NCI-H510A treated with DMSO at 0.1 percent for 48 hours (cell line): ENCODE data around the gene CELSR3.
A peak's percentile ranks its signal among the peaks of the same experiment; 100 is the strongest.

ENCODE experiments used
- DNase-seq: peaks from one replicate; lab custom pipeline; 2025; lab: John Stamatoyannopoulos, UW

Gene CELSR3

GRCh38 chr3:48656841-48657281 is 5.8 kb downstream of the CELSR3 start:
- no peak for DNase-seq

DNA sequence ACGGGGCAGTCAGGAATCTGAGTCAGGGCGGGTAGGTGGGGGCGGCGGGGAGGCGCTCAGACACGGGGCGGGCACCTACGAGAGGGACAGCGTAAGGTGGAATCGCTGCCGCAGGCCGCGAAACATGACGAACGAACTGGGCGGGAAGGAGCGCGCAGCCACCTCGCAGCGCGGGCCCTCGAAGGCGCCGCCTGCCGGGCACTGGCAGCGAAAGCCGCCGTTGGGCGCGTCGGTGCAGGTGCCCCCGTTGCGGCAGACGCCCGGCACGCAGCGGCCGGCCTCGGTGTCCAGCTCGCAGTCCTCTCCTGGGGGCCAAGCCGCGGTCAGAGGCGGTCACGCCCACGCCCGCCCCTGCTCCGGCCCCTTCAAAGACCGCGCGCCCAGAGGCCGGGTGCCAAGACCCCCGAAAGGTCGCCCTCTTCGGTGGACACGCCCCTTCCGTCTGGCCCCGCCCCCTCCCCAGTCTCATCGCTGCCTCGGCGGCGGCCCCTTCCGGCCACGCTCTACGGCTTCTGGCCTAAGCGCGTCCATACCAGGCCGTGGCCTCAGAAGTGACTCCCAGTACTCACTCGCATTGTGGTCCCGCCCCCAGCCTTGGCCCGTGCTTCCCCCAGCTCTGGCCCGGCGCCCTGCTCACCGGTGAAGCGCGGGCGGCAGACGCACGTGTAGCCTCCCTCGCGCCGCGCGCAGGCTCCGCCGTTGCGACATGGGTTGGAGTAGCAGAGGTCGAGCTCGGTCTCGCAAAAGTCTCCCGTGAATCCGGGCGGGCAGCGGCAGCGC is 6.4 kb downstream of the CELSR3 start:
- no peak for DNase-seq

DNA sequence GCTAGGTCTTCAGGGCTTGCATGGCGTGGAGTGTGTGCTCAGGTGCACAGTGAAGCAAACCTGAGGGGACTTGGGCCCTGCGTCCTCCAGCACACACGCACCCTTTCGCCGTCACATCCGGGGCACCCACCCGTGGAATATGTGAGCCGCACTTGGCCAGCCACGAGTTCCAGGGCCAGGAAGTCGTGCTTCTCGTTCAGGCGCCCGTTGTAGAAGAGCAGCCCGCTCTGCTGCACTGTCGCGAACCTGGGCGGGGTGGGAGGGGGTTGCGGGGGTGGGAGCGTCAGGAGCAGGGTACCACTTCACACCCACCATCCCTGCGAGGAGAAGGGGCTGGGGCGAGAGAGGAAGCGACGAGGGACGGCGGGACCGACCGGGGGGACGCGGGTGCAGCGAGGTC is 7.1 kb downstream of the CELSR3 start:
- no peak for DNase-seq

DNA sequence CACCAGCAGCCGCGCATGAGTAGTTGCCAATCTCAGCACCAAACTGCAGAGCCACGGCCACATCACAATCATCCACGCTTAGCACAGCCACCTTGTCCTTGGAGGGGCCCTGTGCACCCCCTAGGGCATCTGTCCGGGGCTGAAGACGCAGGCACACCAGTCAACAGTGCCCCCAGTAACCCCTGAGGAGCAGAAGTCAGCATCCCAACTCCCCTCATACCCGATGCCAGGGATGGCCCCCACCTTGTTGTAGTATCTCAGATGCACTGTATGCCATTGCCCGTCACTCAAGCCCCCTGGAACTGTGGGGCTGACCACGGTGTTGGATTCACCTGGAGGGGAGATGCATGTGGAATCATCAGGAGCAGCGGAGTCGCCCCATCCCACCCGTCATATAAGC is 7.6 kb downstream of the CELSR3 start:
- DNase-seq: no peak

DNA sequence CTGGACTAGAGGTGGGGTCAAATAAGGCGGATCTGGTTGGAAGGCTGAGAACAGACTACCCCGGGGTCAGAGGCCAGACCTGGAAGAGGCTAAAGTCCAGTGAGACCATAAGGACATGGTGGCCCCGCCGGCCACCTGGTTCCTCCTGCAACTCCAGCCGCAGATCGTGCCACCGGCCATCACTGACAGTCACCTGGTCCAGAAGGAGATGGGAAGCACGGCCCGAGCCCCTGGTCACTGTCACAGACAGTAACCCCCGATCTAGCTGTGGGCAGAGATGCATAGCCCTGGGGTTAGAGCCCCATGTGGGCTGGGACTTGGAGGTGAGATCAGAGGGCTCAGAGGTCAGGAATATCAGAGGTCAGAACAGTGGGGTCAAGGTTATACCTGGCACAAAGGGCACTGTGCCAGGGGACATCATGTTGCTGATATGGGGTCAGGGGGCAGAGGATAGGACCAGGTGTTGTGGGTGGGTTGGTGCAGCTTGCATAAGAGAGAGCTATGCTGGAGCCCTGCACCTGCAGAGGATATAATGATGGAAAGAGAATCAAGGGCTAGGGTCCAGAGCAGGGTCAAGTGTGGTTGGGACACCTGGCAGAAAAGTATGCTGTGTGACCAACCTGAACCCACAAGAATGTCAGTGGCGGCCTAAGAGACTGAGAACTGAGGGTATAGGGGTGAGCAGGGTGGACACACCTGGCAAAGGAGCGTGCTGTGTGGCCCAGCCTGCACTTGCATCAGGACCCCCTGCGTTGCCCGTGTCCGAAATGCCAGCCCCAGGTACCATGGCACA is 9.6 kb downstream of the CELSR3 start:
- no peak for DNase-seq

GRCh38 chr3:48651771-48652170 is 10.9 kb downstream of the CELSR3 start:
- no peak for DNase-seq

- DNase-seq: no peak
These were observed 12.0 kb downstream of the CELSR3 start for GRCh38 chr3:48650723-48651122.

DNA sequence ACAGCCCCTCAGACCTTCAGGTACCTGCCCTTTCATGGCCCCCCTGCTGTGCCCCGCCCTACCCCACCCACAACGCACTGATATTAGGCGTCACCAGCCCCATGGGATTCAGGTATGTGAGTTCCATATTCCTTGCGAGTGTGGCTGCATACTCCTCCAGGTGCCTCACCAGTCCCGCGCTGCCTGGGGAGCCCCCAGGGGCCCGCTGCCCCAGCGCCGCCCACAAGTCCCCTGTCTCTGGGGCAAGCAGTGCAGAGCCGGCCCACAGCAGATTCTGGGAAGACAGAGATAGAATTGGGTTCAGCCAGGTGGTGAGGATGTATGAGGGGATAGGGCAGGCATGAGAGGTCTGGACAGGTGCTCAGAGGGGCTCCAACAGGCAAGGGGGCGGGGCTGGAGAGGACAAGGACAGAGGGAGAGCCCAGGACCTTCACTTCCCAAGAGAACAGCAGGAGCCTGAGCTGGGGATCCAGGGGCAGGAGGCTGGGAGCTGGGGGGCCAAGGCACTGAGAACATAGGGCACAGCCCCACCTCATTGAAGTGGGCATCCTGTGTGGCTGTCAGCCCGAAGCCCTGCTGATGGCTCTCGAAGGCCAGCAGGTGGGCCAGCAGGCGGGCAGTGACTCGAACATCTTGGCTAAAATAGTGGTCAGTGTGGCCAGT is 14.4 kb downstream of the CELSR3 start:
- DNase-seq: no peak

- DNase-seq: no peak
These were observed 15.0 kb downstream of the CELSR3 start for GRCh38 chr3:48647714-48648113.

- no peak for DNase-seq
These were observed 17.6 kb downstream of the CELSR3 start for GRCh38 chr3:48644898-48645760.

GRCh38 chr3:48642605-48643004 is 20.1 kb downstream of the CELSR3 start:
- no peak for DNase-seq

DNA sequence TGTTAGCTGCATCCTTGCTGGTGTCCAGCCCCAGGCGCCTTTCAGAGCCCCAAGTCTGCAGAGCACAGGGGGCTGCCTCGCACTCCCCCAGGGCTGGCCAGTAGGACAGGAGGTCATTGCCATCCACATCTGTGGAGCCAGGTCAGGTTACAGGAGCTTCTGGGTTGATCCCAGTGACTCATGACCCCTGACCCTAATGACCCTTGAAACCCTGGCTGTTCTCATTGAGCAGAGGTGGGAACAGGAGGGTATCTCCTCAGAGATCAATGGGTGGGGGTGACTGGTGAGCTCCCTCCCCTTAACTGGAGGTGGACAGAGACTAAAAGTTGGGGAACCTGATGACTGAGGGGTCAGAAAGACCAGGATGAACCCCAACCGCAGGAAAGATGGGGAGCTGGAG is 21.3 kb downstream of the CELSR3 start:
- no peak for DNase-seq

DNA sequence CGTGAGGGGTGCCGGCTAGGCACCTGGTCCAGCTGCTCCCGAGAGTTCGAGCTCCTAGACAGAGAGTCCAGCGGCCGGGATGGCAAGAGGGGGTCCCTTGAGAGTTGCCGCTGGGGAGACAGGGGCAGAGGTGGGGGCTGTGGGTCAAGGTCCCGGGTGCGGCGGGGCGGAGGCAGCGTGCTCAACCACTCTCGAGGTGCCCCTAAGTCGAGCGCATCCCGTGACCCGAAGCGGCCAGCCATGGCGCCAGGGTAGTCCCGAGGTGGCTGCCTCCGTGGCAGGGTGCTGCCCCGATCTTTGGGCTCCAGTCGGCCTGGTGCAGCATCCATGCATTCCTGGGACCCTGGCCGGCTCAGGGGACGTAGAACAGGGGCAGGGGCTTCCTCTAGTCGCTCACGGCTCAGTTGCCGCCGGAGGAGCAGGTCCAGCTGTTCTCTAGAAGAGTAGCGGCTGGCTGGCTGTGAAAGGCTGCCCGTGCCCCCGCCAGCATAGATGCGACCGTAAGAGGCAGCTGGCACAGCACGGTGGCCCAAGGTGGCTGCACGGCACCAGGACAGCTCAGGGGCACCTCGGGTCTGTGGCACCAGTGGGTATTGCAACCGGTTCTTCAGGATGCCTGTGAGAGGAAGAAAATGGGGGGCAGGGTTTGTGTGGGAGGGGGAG is 22.6 kb downstream of the CELSR3 start:
- no peak for DNase-seq

DNA sequence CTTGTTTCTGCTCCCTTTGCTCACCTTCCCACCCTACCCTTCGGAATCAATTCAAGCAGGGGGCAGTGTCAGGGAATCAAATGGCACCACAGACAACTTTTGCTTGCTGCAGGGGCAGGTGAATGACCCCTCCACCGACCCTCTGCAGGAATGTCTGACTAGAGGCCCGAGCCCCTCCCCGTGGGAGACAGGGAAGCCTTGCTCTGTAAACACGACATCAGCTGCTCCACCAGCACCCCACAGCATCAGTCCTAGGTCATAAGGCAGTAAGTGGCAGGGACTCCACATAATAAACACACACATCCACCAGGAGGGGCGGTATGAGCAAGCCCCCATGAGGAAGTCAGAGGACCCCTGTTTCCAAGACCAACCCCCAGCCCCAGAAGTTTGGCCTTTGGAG is 25.4 kb downstream of the CELSR3 start:
- no peak for DNase-seq

DNA sequence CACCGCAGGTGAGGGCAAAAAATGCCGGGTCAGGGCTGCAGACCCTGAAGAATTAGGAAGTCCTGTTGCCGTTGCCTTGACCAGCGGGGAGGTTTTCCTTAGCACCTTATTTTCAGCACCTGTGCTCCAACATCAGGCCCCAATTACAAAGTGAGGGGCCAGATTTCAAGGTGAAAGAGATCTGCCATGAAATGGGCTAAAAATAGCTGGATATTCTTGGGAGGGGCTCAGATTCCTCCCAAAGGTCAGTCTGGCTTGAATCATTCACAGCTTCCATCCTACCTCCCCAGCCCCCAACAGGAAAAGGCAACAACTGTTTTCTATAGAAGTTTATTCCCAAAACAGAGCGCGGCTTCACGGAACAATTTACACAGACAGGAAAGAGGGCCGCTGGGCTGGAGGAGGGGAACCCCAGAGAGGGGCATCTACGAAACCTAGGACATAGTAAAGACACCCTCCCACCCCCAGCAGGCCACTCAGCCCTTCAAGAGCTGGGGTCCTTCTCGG is 26.5 kb downstream of the CELSR3 start:
- no peak for DNase-seq

- DNase-seq: peak; percentile 78
These were observed 27.3 kb downstream of the CELSR3 start, which contains the start of gene SLC26A6 for GRCh38 chr3:48635222-48636021. TSS of gene SLC26A6 (minus strand) at chr3:48635461. CDS start at chr3:48635393, 68 bp downstream.

- DNase-seq: no peak
These were observed 27.9 kb downstream of the CELSR3 start for GRCh38 chr3:48634661-48635221.

DNA sequence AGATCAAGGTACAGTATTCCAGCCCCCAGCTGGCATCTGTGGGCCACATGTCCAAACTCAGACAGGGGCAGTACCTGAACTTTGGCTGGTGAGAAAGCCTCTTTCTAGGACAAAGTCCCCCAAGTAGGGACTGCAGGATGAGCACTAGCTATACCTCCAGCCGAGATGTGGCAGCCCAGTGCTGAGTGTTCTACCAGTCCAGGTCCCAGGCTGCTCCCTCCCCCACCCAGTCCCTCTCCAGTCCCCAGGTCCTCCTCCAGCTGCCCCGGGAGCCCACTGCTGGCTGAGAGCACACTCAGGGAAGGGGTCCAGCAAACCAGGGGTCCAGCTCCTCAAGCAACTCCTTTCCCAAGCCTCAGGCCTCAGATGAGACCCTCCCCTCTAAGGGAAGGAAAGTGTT is 28.9 kb downstream of the CELSR3 start:
- DNase-seq: no peak

DNA sequence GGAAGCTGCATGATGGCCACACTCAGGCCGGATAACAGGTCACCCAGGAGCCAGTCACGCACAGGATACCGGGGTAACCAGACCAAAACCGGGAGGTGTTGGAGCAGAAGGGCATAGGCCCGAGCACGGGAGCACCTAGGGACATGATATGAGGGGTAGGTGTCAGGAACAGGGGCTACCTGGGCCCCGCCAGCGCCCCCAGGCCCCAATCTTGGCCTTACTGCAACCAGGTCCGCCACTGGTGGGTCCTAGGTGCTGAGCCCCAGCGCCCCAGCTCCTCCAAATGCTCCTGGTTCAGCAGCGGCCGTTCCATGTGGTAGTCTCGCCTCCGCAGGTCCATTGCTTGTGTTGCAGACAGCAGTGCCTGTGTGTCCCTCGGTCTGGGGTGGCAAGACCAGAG is 29.4 kb downstream of the CELSR3 start:
- no peak for DNase-seq
